Measurements from ENCODE around the gene CELSR1. TPM values are rescaled to one million over a fixed set of nuclear protein-coding genes. Genes with fewer than 3 reads are reported as not detected.

Gene CELSR1
- total and polyA plus RNA-seq, 7 donors = 0.23 to 5.0 (median 0.82) TPM

- no peaks in the 10 kb centered on the region for H3K4me1 ChIP-seq
- WGBS, 2 donors = 90 to 92% methylated on average over 35 of the region's 35 CpGs
- H3K27me3 ChIP-seq = peaks cover 4 to 36% (median 12%) of the 10 kb centered on the region in 3 donors
- H3K36me3 ChIP-seq = no peaks in the 10 kb centered on the region
- DNase-seq = peak; percentile 57
- no peak overlapping the region for H3K4me3 ChIP-seq
- TF ChIP-seq POLR2A (IDR thresholded peaks at IDR 0.05) (no peak), POLR2AphosphoS5 (IDR thresholded peaks at IDR 0.05) (no peak), EP300 (IDR thresholded peaks at IDR 0.05) (no peak), CTCF (IDR thresholded peaks at IDR 0.05) (no peak)
- H3K9me3 ChIP-seq = no peaks in the 10 kb centered on the region
- no peak overlapping the region for H3K27ac ChIP-seq
- intact Hi-C loops (cut with DNase I) = no loop called here
Observed at GRCh38 chr22:46363611-46364321, 173.7 kb downstream of the CELSR1 start.

- H3K4me1 ChIP-seq = no peaks in the 10 kb centered on the region
- no peak for TF ChIP-seq CTCF (IDR thresholded peaks at IDR 0.05)
- no peak for TF ChIP-seq POLR2A (IDR thresholded peaks at IDR 0.05)
- no peak for TF ChIP-seq POLR2AphosphoS5 (IDR thresholded peaks at IDR 0.05)
- no peak for TF ChIP-seq EP300 (IDR thresholded peaks at IDR 0.05)
- intact Hi-C loops (cut with DNase I) = no loop called here
- H3K27ac ChIP-seq = no peak overlapping the region
- H3K9me3 ChIP-seq = no peaks in the 10 kb centered on the region
- H3K4me3 ChIP-seq = no peak overlapping the region
- DNase-seq = no peak
- WGBS, 2 donors = 86 to 93% methylated on average over 15 of the region's 15 CpGs
- peaks cover 4 to 36% (median 12%) of the 10 kb centered on the region in 3 donors for H3K27me3 ChIP-seq
- H3K36me3 ChIP-seq = no peaks in the 10 kb centered on the region
Observed at GRCh38 chr22:46362934-46363515, 174.4 kb downstream of the CELSR1 start.

- no peak for DNase-seq
- Histone ChIP-seq H3K27ac (no peak overlapping the region), H3K36me3 (peaks cover 0 to 1% (median 0%) of the 10 kb centered on the region in 4 donors), H3K27me3 (peaks cover 4 to 34% (median 11%) of the 10 kb centered on the region in 3 donors), H3K4me1 (no peaks in the 10 kb centered on the region), H3K4me3 (no peak overlapping the region), H3K9me3 (no peaks in the 10 kb centered on the region)
- intact Hi-C loops (cut with DNase I) = no loop called here
- 59 to 68% methylated on average over 25 of the region's 25 CpGs for WGBS, 2 donors
- TF ChIP-seq CTCF (IDR thresholded peaks at IDR 0.05) (no peak), POLR2A (IDR thresholded peaks at IDR 0.05) (no peak), POLR2AphosphoS5 (IDR thresholded peaks at IDR 0.05) (no peak), EP300 (IDR thresholded peaks at IDR 0.05) (no peak)
Observed at GRCh38 chr22:46362203-46362933, 175.1 kb downstream of the CELSR1 start.

- Histone ChIP-seq H3K27ac (no peak overlapping the region), H3K9me3 (no peaks in the 10 kb centered on the region), H3K27me3 (peaks cover 4 to 28% (median 6%) of the 10 kb centered on the region in 3 donors), H3K4me1 (no peaks in the 10 kb centered on the region), H3K36me3 (peaks cover 0 to 7% (median 2%) of the 10 kb centered on the region in 4 donors), H3K4me3 (no peak overlapping the region)
- WGBS, 2 donors = 77 to 81% methylated on average over 11 of the region's 11 CpGs
- no peak for DNase-seq
- TF ChIP-seq POLR2A (IDR thresholded peaks at IDR 0.05) (no peak), POLR2AphosphoS5 (IDR thresholded peaks at IDR 0.05) (no peak), CTCF (IDR thresholded peaks at IDR 0.05) (no peak), EP300 (IDR thresholded peaks at IDR 0.05) (no peak)
- intact Hi-C loops (cut with DNase I) = no loop called here
Observed at GRCh38 chr22:46361826-46362202, 175.6 kb downstream of the CELSR1 start.

All from sigmoid colon (tissue), 7 donors.